ENCODE measurements around the gene RGSL1. TPM values are rescaled to one million over a fixed set of nuclear protein-coding genes. Genes with fewer than 3 reads are reported as not detected.

Gene RGSL1
- total RNA-seq, 1 experiment from 2014 or later = 0.22 TPM

DNA sequence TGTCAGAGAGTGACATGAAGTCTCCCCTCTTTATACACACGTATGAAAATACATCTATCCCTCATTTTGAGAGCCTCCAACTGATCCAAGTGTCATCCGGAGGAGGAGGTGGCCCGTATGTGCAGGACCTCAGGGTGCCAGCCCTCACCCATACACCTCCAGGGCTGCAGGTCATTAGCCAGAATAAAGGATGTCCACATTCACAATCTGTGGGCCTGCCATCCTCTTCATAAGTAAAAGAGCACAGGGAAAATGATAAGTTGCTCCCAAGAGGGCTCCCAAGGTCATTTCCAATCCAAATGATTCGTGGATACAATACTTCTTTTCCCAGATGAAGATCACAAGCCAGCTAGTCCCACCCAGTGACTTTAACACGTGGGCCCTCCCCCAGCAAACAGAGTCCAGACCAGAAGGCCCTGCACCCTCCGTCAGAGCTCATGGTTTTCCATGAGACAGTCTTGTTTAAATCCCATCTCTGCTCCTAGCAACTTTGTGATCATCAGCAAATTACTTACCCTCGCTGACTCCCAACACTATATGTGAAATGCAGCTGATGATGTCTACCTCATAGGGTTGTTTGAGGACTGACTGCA, 110.5 kb downstream of the RGSL1 start:
- H3K4me3 ChIP-seq (ENCODE audit: low read length) = no peak overlapping the region
- no peak overlapping the region for H2AFZ ChIP-seq (ENCODE audit: low read length)
- H3K36me3 ChIP-seq (ENCODE audit: insufficient read depth, low read length) = no peaks in the 10 kb centered on the region
- no peak overlapping the region for H3K9ac ChIP-seq (ENCODE audit: low read length)
- DNase-seq = no peak
- H3K4me2 ChIP-seq (ENCODE audit: low read depth, low read length, poor library complexity, severe bottlenecking) = no peak overlapping the region
- no peaks in the 10 kb centered on the region for H3K27me3 ChIP-seq (ENCODE audit: low read length)
- H3K9me3 ChIP-seq (ENCODE audit: low read length) = no peaks in the 10 kb centered on the region
- H3K79me2 ChIP-seq (ENCODE audit: low read length) = no peaks in the 10 kb centered on the region
- H3K27ac ChIP-seq (ENCODE audit: low read length) = no peak overlapping the region
- no peaks in the 10 kb centered on the region; the same call in 1 of the 2 replicates for H3K4me1 ChIP-seq (ENCODE audit: low read length)
- H4K20me1 ChIP-seq (ENCODE audit: insufficient read depth, low read depth, low read length) = no peaks in the 10 kb centered on the region
- no peaks in the 10 kb centered on the region for H3K9me2 ChIP-seq (replicated peaks; ENCODE audit: insufficient read depth, low read length)

DNA sequence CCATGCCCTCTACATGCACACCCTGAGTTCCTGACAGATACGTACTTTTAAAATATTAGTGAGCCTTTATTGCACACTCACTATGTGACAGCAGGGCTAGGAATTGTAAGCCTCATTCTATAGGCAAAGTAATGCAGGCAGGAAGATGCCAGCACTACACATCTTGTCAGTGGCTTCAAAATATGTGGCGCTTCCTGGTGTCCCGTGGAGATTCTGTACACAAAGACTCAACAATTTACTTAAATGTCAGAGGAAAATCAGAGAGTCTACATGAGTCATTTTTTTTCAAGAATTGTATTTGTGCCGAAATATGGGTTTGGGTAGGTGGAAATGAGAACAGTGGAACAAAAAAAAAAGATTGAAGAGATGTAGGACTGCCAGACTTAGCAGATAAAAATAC, 111.5 kb downstream of the RGSL1 start:
- no peak for DNase-seq
- Histone ChIP-seq H3K27ac (ENCODE audit: low read length) (no peak overlapping the region), H3K79me2 (ENCODE audit: low read length) (no peaks in the 10 kb centered on the region), H4K20me1 (ENCODE audit: insufficient read depth, low read depth, low read length) (no peaks in the 10 kb centered on the region), H3K27me3 (ENCODE audit: low read length) (no peaks in the 10 kb centered on the region), H3K9me3 (ENCODE audit: low read length) (no peaks in the 10 kb centered on the region), H3K36me3 (ENCODE audit: insufficient read depth, low read length) (peaks cover 2% of the 10 kb centered on the region; the same call in 1 of the 2 replicates), H3K9ac (ENCODE audit: low read length) (no peak overlapping the region), H3K4me1 (ENCODE audit: low read length) (no peaks in the 10 kb centered on the region; the same call in 1 of the 2 replicates), H3K4me3 (ENCODE audit: low read length) (no peak overlapping the region), H3K9me2 (replicated peaks; ENCODE audit: insufficient read depth, low read length) (no peaks in the 10 kb centered on the region), H3K4me2 (ENCODE audit: low read depth, low read length, poor library complexity, severe bottlenecking) (no peak overlapping the region), H2AFZ (ENCODE audit: low read length) (no peak overlapping the region)

DNA sequence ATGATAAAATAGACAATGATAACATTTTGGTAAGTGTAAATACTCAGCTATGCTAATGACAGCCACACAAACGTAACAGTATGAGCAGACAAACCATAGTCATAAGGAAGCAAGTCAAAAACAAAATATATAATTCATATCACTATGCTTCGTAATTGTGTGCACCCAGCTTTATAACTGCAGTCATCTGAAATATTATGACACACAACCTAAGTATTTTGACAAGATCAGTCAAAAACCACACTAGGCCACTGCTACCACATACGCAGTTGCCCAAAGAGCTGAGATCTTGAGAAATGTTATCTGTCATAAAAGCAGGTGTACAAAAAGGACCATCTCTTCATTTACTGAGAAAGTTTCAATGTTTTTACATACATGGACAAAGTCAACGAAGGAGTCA, 113.1 kb downstream of the RGSL1 start:
- Histone ChIP-seq H3K9me2 (replicated peaks; ENCODE audit: insufficient read depth, low read length) (no peaks in the 10 kb centered on the region), H3K27me3 (ENCODE audit: low read length) (no peaks in the 10 kb centered on the region), H4K20me1 (ENCODE audit: insufficient read depth, low read depth, low read length) (no peaks in the 10 kb centered on the region), H3K9me3 (ENCODE audit: low read length) (no peaks in the 10 kb centered on the region), H3K9ac (ENCODE audit: low read length) (no peak overlapping the region), H3K27ac (ENCODE audit: low read length) (no peak overlapping the region), H3K4me3 (ENCODE audit: low read length) (no peak overlapping the region), H3K79me2 (ENCODE audit: low read length) (no peaks in the 10 kb centered on the region), H3K4me2 (ENCODE audit: low read depth, low read length, poor library complexity, severe bottlenecking) (no peak overlapping the region), H3K36me3 (ENCODE audit: insufficient read depth, low read length) (peaks cover 4% of the 10 kb centered on the region; the same call in 1 of the 2 replicates), H3K4me1 (ENCODE audit: low read length) (peaks cover 13% of the 10 kb centered on the region), H2AFZ (ENCODE audit: low read length) (no peak overlapping the region)
- no peak for DNase-seq

DNA sequence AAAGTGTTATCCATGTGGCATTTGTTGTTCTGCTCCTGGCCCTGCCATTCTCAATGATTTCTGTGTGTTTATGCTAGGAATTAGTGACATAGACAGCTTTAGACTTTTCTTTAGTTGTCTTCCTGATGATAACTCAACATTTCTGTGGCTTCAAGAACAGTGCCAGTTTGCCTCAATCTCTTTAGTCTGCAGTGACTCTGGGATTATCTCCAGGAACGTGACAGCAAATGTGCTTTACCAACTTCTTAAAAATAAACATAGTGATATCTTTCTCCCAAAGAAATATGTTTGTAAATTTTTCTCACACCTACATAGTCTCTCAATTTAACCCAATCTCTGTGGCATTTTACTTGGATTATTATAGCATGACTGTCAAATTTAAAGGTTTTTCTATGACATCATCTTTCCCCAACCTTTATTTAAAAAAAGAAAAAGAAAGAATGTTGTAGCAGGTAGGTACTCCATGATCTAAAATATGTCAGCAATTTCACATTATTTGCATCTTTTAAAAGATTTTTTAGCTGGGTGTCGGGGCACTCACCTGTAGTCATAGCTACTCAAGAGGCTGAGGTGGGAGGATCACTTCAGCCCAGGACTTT, 114.6 kb downstream of the RGSL1 start:
- peaks cover 27% of the 10 kb centered on the region for H3K4me1 ChIP-seq (ENCODE audit: low read length)
- no peak overlapping the region for H3K27ac ChIP-seq (ENCODE audit: low read length)
- peaks cover 4% of the 10 kb centered on the region; the same call in 1 of the 2 replicates for H3K36me3 ChIP-seq (ENCODE audit: insufficient read depth, low read length)
- H2AFZ ChIP-seq (ENCODE audit: low read length) = no peak overlapping the region
- no peaks in the 10 kb centered on the region for H3K79me2 ChIP-seq (ENCODE audit: low read length)
- no peaks in the 10 kb centered on the region for H3K27me3 ChIP-seq (ENCODE audit: low read length)
- no peaks in the 10 kb centered on the region for H3K9me2 ChIP-seq (replicated peaks; ENCODE audit: insufficient read depth, low read length)
- H3K9me3 ChIP-seq (ENCODE audit: low read length) = no peaks in the 10 kb centered on the region
- H3K9ac ChIP-seq (ENCODE audit: low read length) = no peak overlapping the region
- no peaks in the 10 kb centered on the region for H4K20me1 ChIP-seq (ENCODE audit: insufficient read depth, low read depth, low read length)
- H3K4me2 ChIP-seq (ENCODE audit: low read depth, low read length, poor library complexity, severe bottlenecking) = no peak overlapping the region
- no peak overlapping the region for H3K4me3 ChIP-seq (ENCODE audit: low read length)
- no peak for DNase-seq

DNA sequence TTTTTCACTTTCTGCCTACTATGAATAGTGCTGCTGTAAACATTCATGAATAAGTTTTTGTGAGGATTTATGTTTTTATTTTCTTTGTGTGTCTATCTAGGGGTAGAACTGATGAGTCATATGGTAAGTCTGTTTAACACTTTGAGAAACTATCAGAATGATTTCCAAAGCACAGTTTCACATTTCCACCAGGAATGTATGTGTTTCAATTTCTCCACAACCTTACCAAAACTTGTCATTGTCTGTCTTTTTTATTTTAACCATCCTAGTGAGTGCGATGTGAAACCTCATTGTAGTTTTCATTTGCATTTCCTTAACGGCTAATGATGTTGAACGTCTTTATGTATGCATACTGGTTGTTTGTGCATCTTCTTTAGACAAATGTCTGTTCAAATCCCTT, 115.6 kb downstream of the RGSL1 start:
- Histone ChIP-seq H3K27me3 (ENCODE audit: low read length) (no peaks in the 10 kb centered on the region), H3K9me3 (ENCODE audit: low read length) (no peaks in the 10 kb centered on the region), H3K27ac (ENCODE audit: low read length) (no peak overlapping the region), H3K4me1 (ENCODE audit: low read length) (peaks cover 38% of the 10 kb centered on the region), H3K79me2 (ENCODE audit: low read length) (no peaks in the 10 kb centered on the region), H3K9ac (ENCODE audit: low read length) (no peak overlapping the region), H3K36me3 (ENCODE audit: insufficient read depth, low read length) (peaks cover 4% of the 10 kb centered on the region; the same call in 1 of the 2 replicates), H3K4me2 (ENCODE audit: low read depth, low read length, poor library complexity, severe bottlenecking) (no peak overlapping the region), H2AFZ (ENCODE audit: low read length) (no peak overlapping the region), H3K4me3 (ENCODE audit: low read length) (no peak overlapping the region), H3K9me2 (replicated peaks; ENCODE audit: insufficient read depth, low read length) (no peaks in the 10 kb centered on the region), H4K20me1 (ENCODE audit: insufficient read depth, low read depth, low read length) (no peaks in the 10 kb centered on the region)
- DNase-seq = no peak

DNA sequence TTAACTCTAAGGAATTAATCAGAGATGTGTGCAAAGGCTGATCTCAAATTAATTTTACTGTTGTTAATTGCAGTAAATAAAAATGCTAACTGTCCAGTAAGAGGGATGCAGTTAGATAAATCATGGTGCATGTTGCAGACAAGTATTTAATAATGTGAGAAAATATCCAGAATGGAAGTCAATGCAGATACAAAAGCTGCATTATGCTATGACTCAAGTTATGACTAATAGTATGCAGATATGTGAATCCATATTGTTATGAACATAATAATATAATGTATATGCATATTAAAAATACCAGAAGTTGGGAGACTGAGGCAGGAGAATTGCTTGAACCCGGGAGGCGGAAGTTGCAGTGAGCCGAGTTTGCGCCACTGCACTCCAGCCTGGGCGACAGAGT, 117.7 kb downstream of the RGSL1 start:
- H3K27me3 ChIP-seq (ENCODE audit: low read length) = no peaks in the 10 kb centered on the region
- peak overlapping the region; percentile 89 for H3K27ac ChIP-seq (ENCODE audit: low read length)
- peaks cover 44% of the 10 kb centered on the region for H3K4me1 ChIP-seq (ENCODE audit: low read length)
- H3K4me3 ChIP-seq (ENCODE audit: low read length) = no peak overlapping the region; the same call in 1 of the 2 replicates
- H3K79me2 ChIP-seq (ENCODE audit: low read length) = no peaks in the 10 kb centered on the region
- H2AFZ ChIP-seq (ENCODE audit: low read length) = 0 out of 2 replicates have a peak overlapping the region, but pooled peaks have one; percentile 19
- H3K9me3 ChIP-seq (ENCODE audit: low read length) = no peaks in the 10 kb centered on the region
- peaks cover 4% of the 10 kb centered on the region; the same call in 1 of the 2 replicates for H3K36me3 ChIP-seq (ENCODE audit: insufficient read depth, low read length)
- H3K9ac ChIP-seq (ENCODE audit: low read length) = no peak overlapping the region
- no peak for DNase-seq
- no peaks in the 10 kb centered on the region for H4K20me1 ChIP-seq (ENCODE audit: insufficient read depth, low read depth, low read length)
- peak overlapping the region; percentile 44 for H3K4me2 ChIP-seq (ENCODE audit: low read depth, low read length, poor library complexity, severe bottlenecking)
- no peaks in the 10 kb centered on the region for H3K9me2 ChIP-seq (replicated peaks; ENCODE audit: insufficient read depth, low read length)

DNA sequence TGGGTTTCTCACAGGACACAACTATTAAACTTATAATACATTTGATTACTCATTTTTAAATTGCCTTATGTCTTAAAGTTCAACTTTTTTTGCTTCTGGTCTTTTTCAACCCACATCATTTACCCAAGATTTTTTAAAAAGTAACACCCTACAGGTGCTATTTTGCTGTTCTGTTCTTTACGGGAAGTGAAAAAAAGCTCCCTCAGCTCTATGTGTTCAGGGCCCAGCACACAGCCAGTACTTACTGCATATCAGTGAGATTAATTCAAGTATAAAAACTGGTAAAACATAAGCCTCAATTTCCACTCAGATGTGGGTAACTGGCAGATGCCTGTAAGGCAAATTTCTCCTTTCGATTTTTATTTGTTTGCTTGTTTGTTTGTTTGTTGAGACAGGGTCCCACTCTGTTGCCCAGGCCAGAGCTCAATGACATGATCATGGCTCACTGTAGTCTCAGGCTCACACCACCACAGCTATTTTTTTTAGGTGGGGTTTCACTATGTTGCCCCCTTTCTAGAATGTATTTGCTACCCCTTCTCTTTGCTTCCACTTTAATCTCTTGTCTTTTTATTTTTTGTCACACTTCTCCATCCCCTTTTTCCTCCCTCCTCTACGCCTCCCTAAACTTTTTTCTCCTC, 118.8 kb downstream of the RGSL1 start:
- Histone ChIP-seq H3K9me3 (ENCODE audit: low read length) (no peaks in the 10 kb centered on the region), H3K4me1 (ENCODE audit: low read length) (peaks cover 44% of the 10 kb centered on the region), H3K4me2 (ENCODE audit: low read depth, low read length, poor library complexity, severe bottlenecking) (peak overlapping the region; percentile 44), H3K27me3 (ENCODE audit: low read length) (no peaks in the 10 kb centered on the region), H3K9ac (ENCODE audit: low read length) (peak overlapping the region; percentile 45), H3K9me2 (replicated peaks; ENCODE audit: insufficient read depth, low read length) (no peaks in the 10 kb centered on the region), H3K27ac (ENCODE audit: low read length) (peak overlapping the region; percentile 89), H3K79me2 (ENCODE audit: low read length) (no peaks in the 10 kb centered on the region), H3K4me3 (ENCODE audit: low read length) (no peak overlapping the region), H2AFZ (ENCODE audit: low read length) (peak overlapping the region; percentile 86), H4K20me1 (ENCODE audit: insufficient read depth, low read depth, low read length) (no peaks in the 10 kb centered on the region), H3K36me3 (ENCODE audit: insufficient read depth, low read length) (peaks cover 4% of the 10 kb centered on the region; the same call in 1 of the 2 replicates)
- DNase-seq = peak; percentile 74

DNA sequence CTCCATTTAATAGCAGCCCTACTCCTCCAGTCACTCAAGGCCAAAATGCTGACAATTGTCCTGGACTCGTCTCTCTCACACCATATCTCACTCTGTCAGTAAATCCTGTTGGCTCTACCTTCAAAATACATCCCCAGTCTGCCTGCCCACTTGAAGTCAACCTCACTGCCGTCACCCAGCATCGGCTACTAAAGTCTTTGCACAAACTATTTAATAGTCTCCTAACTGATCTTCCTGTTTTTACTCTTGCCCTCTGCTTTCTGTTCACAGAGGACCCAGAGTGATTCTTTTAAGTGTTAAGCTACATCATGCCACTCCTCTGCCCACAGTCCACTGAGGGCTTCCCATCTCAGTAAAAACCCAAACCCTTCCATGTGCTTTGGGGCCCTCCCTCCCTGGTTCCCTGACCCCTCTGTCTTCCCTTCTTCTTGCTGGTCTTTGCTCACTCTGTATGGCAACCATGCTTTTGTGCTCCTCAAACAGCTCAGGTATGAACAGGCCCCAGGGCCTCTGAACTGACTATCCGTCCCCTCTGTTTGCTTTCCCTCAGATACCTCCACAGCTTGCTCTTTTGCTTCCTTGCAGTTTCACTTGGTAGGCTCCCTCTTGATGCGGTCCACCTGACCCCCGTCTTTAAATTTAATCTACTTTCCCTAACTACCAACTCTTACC, 120.1 kb downstream of the RGSL1 start:
- H3K27me3 ChIP-seq (ENCODE audit: low read length) = no peaks in the 10 kb centered on the region
- no peaks in the 10 kb centered on the region for H4K20me1 ChIP-seq (ENCODE audit: insufficient read depth, low read depth, low read length)
- peak overlapping the region; percentile 89 for H3K27ac ChIP-seq (ENCODE audit: low read length)
- peaks cover 4% of the 10 kb centered on the region; the same call in 1 of the 2 replicates for H3K36me3 ChIP-seq (ENCODE audit: insufficient read depth, low read length)
- H3K9me2 ChIP-seq (replicated peaks; ENCODE audit: insufficient read depth, low read length) = no peaks in the 10 kb centered on the region
- 0 out of 2 replicates have a peak overlapping the region, but pooled peaks have one; percentile 4 for H3K9ac ChIP-seq (ENCODE audit: low read length)
- peak; percentile 61 for DNase-seq
- no peaks in the 10 kb centered on the region for H3K79me2 ChIP-seq (ENCODE audit: low read length)
- H3K4me2 ChIP-seq (ENCODE audit: low read depth, low read length, poor library complexity, severe bottlenecking) = no peak overlapping the region
- H3K9me3 ChIP-seq (ENCODE audit: low read length) = no peaks in the 10 kb centered on the region
- peaks cover 44% of the 10 kb centered on the region for H3K4me1 ChIP-seq (ENCODE audit: low read length)
- peak overlapping the region; percentile 86 for H2AFZ ChIP-seq (ENCODE audit: low read length)
- H3K4me3 ChIP-seq (ENCODE audit: low read length) = no peak overlapping the region

All from Karpas-422 (cell line).